Adrenal gland (tissue), 5 donors: ENCODE measurements around the gene RGS2.

Experiments used
- CTCF ChIP-seq, 6 experiments: fragments of 450-650 bp in 4 of 6; fragments of 200-600 bp in 2 of 6; sonication (generic) in 1 of 6; IDR thresholded peaks; 1 replicate in 5 of 6; 2 replicates in 1 of 6; pipeline versions ENCODE4 v1.5.1 to v1.8.0; 2016 to 2021; ENCODE audit warnings: antibody characterized with exemption in 6 of 6, mild to moderate bottlenecking in 2 of 6, moderate library complexity in 1 of 6
- POLR2A ChIP-seq, 2 donors: fragments of 450-650 bp; IDR thresholded peaks; one replicate each; pipeline ENCODE4 v1.6.1; 2017; ENCODE audit warnings: antibody characterized with exemption in 2 of 2, mild to moderate bottlenecking in 2 of 2, moderate library complexity in 1 of 2
- donor health status: DM: no; HTN: no; CAD: no.

- TF ChIP-seq CTCF (IDR thresholded peaks at IDR 0.05) (no peak), POLR2A (IDR thresholded peaks at IDR 0.05) (no peak)
Observed at GRCh38 chr1:192835116-192835515, 26.3 kb downstream of the RGS2 start.
